Testis (tissue), 3 donors: ENCODE results near the gene ASXL1. TPM values are rescaled to one million over a fixed set of nuclear protein-coding genes. Genes with fewer than 3 reads are reported as not detected.
A peak's percentile ranks its signal among the peaks of the same experiment; 100 is the strongest.

Source experiments
- DNase-seq: peaks from one replicate; pipeline ENCODE4 v3.0.0-alpha.2; 2019
- H3K27ac ChIP-seq, 2 donors: fragments of 200-600 bp; sonication (generic); one replicate each; pipeline ENCODE4 v1.5.1; 2019
- H3K27me3 ChIP-seq: fragments of 200-600 bp; sonication (generic); one replicate; pipeline ENCODE4 v1.5.1; 2019
- H3K36me3 ChIP-seq: fragments of 200-600 bp; sonication (generic); one replicate; pipeline ENCODE4 v1.5.1; 2017; ENCODE audit warnings: low read depth; ENCODE audit errors: missing control alignments
- H3K4me1 ChIP-seq: fragments of 200-600 bp; sonication (generic); one replicate; pipeline ENCODE4 v1.5.1; 2019
- H3K4me3 ChIP-seq, 2 donors: fragments of 200-600 bp; sonication (generic); one replicate each; pipeline ENCODE4 v1.5.1; 2017 to 2019
- H3K9me3 ChIP-seq: fragments of 200-600 bp; sonication (generic); one replicate; pipeline ENCODE4 v1.5.1; 2017
- CTCF ChIP-seq, 3 experiments: fragments of 450-650 bp in 2 of 3; fragments of 200-600 bp in 1 of 3; sonication (generic) in 1 of 3; IDR thresholded peaks; one replicate each; pipeline ENCODE4 v1.5.1; 2016 to 2019; ENCODE audit warnings: antibody characterized with exemption in 3 of 3, mild to moderate bottlenecking in 2 of 3, moderate library complexity in 1 of 3
- POLR2A ChIP-seq: fragments of 450-650 bp; IDR thresholded peaks from one replicate; pipeline ENCODE4 v1.6.1; 2017; ENCODE audit warnings: antibody characterized with exemption, mild to moderate bottlenecking, moderate library complexity
- WGBS, 2 donors: methylation state at CpG; one replicate each; pipeline ENCODE4 v1.1.5; 2018; 5-methylcytosine and 5-hydroxymethylcytosine counted together
- intact Hi-C: fragments of 100-400 bp; cut with DNase I; formaldehyde crosslinking; loops from one replicate; pipeline ENCODE4 v1.15.1; 2023; ENCODE audit warnings: low total_unique reads
- polyA plus RNA-seq: library from polyadenylated mRNA; stranded (reverse); fragments of 350-450 nt; fragmentation: Illumina TruSeq; extraction: RNeasy Lipid Tissue Mini Kit (QIAGEN cat#74804); gene quantifications from one replicate; pipeline ENCODE4 v1.2.3, GENCODE V29; 2014; ENCODE audit warnings: low read depth, low replicate concordance; ENCODE audit not compliant: insufficient read depth
- total RNA-seq, 2 donors: library from RNA; depleted of rRNA; stranded (reverse); fragments of >200 nt; gene quantifications; one replicate each; pipeline ENCODE4 v1.2.3, GENCODE V29; 2016

The ASXL1 gene
- total and polyA plus RNA-seq, 3 donors from 2014 or later, result 101 to 161 (median 125) TPM

- 1% methylated on average over 21 to 30 of the region's 79 CpGs for WGBS, 2 donors
- H3K4me1 ChIP-seq, result peaks cover 33% of the 10 kb centered on the region
- no peaks in the 10 kb centered on the region for H3K27me3 ChIP-seq
- peak overlapping the region; percentile 76 to 78 for H3K27ac ChIP-seq
- intact Hi-C loops, result no loop called here
- H3K36me3 ChIP-seq, result no peaks in the 10 kb centered on the region
- no peaks in the 10 kb centered on the region for H3K9me3 ChIP-seq
- TF ChIP-seq CTCF (IDR thresholded peaks at IDR 0.05), result no peak
- no peak for TF ChIP-seq POLR2A
- peak; percentile 69 for DNase-seq
- peak overlapping the region; percentile 74 to 81 for H3K4me3 ChIP-seq
These were observed 125.5 kb downstream of the ASXL1 start for GRCh38 chr20:32483351-32484224.

- DNase-seq, result peak; percentile 42
- Histone ChIP-seq H3K36me3 (no peaks in the 10 kb centered on the region), H3K27ac (peak overlapping the region; percentile 65 to 66), H3K4me3 (peak overlapping the region; percentile 67 to 74), H3K9me3 (no peaks in the 10 kb centered on the region), H3K27me3 (no peaks in the 10 kb centered on the region), H3K4me1 (peaks cover 33% of the 10 kb centered on the region)
- intact Hi-C loops, result no loop called here
- WGBS, 2 donors, result 0 to 1% methylated on average over 34 to 68 of the region's 74 CpGs
- no peak for TF ChIP-seq CTCF (IDR thresholded peaks at IDR 0.05)
- TF ChIP-seq POLR2A, result no peak
These were observed 126.3 kb downstream of the ASXL1 start for GRCh38 chr20:32484225-32484957.

- intact Hi-C loops, result no loop called here
- peak overlapping the region in 1 of 2 donors; percentile 66 for H3K27ac ChIP-seq
- no peaks in the 10 kb centered on the region for H3K9me3 ChIP-seq
- peak; percentile 59 to 76 (median 74) for TF ChIP-seq CTCF (IDR thresholded peaks at IDR 0.05)
- no peak for TF ChIP-seq POLR2A
- peak overlapping the region in 1 of 2 donors; percentile 67 for H3K4me3 ChIP-seq
- no peaks in the 10 kb centered on the region for H3K27me3 ChIP-seq
- 3 to 4% methylated on average over 20 of the region's 20 CpGs for WGBS, 2 donors
- H3K4me1 ChIP-seq, result peaks cover 32% of the 10 kb centered on the region
- H3K36me3 ChIP-seq, result no peaks in the 10 kb centered on the region
- peak; percentile 89 for DNase-seq
These were observed 127.0 kb downstream of the ASXL1 start for GRCh38 chr20:32484958-32485769.

- DNase-seq, result no peak
- TF ChIP-seq POLR2A (no peak), CTCF (IDR thresholded peaks at IDR 0.05) (no peak)
- Histone ChIP-seq H3K36me3 (no peaks in the 10 kb centered on the region), H3K9me3 (no peaks in the 10 kb centered on the region), H3K27ac (no peak overlapping the region), H3K27me3 (no peaks in the 10 kb centered on the region), H3K4me1 (peaks cover 26% of the 10 kb centered on the region), H3K4me3 (no peak overlapping the region)
- intact Hi-C loops, result no loop called here
- 53 to 68% methylated on average over 5 of the region's 5 CpGs for WGBS, 2 donors
These were observed 127.8 kb downstream of the ASXL1 start for GRCh38 chr20:32485770-32486478.
